ENCODE data around the gene RIT2.

DNA sequence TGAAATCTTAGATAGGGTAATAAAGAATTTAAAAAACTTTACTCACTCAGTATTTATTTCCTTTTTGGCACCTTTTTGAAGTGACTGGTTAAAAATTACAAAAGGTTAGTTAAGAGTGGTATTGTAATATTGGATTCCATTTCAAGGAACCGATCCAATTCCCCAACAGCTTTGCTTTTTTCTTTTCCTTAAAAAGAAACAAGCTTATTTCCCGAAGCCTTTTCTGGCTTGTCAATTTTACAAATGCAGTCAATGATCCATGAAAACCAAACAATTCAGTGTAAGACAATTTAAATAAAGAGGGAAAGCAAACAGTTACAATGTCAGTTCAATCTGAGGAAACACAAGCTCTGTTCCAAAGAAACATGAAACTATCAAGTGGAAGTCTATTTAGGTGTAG, 200.2 kb downstream of the RIT2 start:
- TF ChIP-seq EZH2 (IDR thresholded peaks at IDR 0.05) (no peak), CTCF (IDR thresholded peaks at IDR 0.05) (no peak), EZH2phosphoT487 (IDR thresholded peaks at IDR 0.05) (no peak)
